DMS153 treated with DMSO at 0.1 percent for 48 hours (cell line): ENCODE data around the gene NFKB2.

Source experiments
- DNase-seq: peaks from one replicate; lab custom pipeline; 2025; ENCODE audit not compliant: unreplicated experiment; lab: John Stamatoyannopoulos, UW

The NFKB2 gene

GRCh38 chr10:102450124-102450373 is 54.5 kb downstream of the NFKB2 start:
- no peak for DNase-seq

- peak; percentile 71 for DNase-seq
These were observed 55.0 kb downstream of the NFKB2 start for GRCh38 chr10:102450374-102451104.

- no peak for DNase-seq
These were observed 55.8 kb downstream of the NFKB2 start, which contains the start of gene C10orf95 for GRCh38 chr10:102451105-102451969. Gene C10orf95 (minus strand): TSS chr10:102451543. CDS start chr10:102451093, 450 bp downstream.
